Suppressor macrophage (primary cell): ENCODE measurements around the gene IGFBP5.

Source experiments
- DNase-seq, 4 experiments: peaks; one replicate each; pipeline ENCODE4 v3.0.0-alpha.2; 2020 to 2022

Gene IGFBP5

GRCh38 chr2:216636551-216637450, 58.5 kb downstream of the IGFBP5 start:
- DNase-seq = peak; percentile 54 to 79 (median 73)

GRCh38 chr2:216635701-216636550, 59.4 kb downstream of the IGFBP5 start:
- peak in 2 of 4 experiments; percentile 9 to 13 for DNase-seq

GRCh38 chr2:216635171-216635570, 60.2 kb downstream of the IGFBP5 start:
- peak in 2 of 4 experiments; percentile 8 to 17 for DNase-seq

DNA sequence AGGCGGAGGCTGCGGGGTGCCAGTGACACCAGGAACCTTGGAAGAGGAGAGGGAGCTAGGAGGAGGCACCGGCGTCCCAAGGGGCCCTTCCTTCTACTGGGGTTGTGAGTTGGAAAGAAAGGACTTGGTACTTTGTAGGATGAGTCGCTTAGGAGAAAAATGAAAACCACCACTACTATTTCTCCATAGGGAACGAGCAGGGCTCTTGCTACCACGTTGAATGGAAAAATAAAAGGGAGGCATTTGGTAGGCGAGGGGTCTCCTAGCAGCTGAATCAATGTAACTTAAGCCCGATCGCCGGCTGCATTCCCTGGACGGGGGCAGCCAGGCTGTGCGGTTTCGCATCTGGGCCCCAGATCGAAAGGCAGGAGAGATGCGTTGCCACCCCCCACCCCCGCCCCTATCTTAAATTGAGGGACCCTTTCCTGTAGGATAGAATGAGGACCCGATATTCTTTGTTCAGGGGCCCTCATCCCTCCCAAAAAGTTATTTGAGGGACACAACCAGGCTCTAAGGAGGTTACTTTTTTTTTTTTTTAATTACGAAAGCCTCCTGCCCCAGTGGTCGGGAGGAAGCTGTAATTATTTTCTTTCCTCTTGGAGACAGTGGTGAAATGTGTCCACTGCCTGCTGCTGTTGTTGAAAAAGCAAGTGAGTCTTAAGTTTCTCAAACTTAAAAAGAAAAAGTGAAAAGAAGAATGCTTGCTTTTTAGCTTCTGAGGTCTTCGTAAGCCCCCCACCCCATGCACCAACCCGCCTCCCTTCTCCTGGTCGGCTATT, 60.8 kb downstream of the IGFBP5 start:
- peak in 1 of 4 experiments; percentile 10 for DNase-seq

DNA sequence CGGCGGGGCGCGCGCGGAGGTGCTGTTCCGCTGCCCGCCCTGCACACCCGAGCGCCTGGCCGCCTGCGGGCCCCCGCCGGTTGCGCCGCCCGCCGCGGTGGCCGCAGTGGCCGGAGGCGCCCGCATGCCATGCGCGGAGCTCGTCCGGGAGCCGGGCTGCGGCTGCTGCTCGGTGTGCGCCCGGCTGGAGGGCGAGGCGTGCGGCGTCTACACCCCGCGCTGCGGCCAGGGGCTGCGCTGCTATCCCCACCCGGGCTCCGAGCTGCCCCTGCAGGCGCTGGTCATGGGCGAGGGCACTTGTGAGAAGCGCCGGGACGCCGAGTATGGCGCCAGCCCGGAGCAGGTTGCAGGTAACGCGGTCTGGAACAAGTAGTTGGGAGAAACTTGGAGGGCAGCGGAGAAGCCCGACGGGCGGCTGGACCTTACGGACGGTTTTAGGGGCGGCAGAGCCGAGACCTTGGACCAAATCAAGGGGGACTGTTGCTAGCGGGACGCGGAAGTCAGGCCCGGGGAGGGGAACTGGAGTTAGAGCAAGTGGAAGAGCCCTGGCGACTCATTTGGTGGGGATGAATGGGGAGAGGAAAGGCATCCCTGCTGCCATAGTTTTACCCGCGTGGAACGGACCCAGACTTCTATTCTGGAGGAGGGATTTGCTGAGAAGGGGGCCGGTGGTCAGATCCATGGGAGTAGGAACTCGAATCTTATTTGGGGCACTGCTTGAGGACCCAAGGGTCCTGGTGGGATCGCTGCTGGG, 61.6 kb downstream of the IGFBP5 start:
- peak in 2 of 4 experiments; percentile 17 to 35 for DNase-seq

DNA sequence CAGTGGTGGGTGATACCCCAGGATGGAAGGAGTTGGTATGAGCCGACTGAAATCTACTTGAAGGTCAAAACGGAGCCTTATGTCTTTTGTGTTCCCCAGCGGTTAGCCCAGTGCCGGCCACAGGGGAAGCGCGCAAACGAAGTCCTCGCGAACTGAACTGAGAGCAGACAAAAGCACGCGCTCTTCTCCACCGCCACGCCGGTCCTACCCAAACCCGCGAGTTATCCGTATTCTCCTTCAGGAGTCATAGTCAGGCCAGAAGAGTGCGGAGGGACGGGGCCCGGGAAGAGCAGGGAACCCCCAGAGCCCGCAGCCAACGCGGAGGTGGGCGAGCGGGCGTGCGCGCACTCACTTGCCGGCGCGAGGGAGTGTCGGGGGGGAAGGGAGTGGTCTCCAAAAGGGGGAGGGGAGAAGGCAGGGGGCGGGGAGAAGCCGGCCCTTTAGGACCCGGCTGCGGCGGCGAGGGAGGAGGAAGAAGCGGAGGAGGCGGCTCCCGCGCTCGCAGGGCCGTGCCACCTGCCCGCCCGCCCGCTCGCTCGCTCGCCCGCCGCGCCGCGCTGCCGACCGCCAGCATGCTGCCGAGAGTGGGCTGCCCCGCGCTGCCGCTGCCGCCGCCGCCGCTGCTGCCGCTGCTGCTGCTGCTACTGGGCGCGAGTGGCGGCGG, 62.3 kb downstream of the IGFBP5 start, which contains the start of gene IGFBP2:
IGFBP2 (plus strand) TSS at position 469 of the 664 bp plus-strand sequence; CDS start at position 573, 104 bp downstream.
- peak in 3 of 4 experiments; percentile 19 to 54 (median 38) for DNase-seq

DNA sequence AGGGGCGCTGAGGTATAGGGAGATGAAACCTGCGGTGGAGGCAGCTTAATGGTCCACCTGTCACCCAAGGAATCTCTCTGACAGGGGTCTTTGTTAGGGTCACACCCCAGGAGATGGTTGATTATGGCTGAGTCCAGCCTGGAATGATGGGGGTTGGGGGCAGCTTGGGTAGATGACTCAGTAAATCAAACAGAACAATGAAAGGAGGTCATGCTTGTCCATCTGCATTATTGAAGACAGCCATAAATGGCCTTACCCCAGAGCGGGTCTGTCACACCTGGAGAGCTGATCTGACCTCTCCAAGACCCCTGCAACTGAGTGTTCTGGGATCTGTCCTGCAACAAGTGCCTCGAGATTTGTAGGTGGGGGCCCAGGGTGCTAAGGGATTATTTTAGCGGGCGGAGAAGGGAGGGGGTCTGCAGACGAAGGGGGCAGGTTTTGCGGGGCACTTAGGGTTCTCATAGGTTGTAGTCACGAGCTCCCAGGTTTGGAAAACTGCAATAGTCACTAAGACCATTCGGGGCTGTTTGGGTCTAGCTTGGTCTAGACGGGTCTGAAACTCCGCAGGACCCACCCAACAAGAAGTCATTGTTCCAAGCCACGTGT, 62.9 kb downstream of the IGFBP5 start:
- no peak for DNase-seq

GRCh38 chr2:216629784-216630183, 65.6 kb downstream of the IGFBP5 start:
- no peak for DNase-seq

- DNase-seq = no peak
Measured at GRCh38 chr2:216626875-216627245, 68.5 kb downstream of the IGFBP5 start.

GRCh38 chr2:216626168-216626874, 69.0 kb downstream of the IGFBP5 start:
- no peak for DNase-seq

- DNase-seq = no peak
Measured at GRCh38 chr2:216624251-216624650, 71.1 kb downstream of the IGFBP5 start.

- no peak for DNase-seq
Measured at GRCh38 chr2:216622526-216622925, 72.8 kb downstream of the IGFBP5 start.
